ENCODE results near the gene PRKCA. TPM values are rescaled to one million over a fixed set of nuclear protein-coding genes. Genes with fewer than 3 reads are reported as not detected.
A peak's percentile ranks its signal among the peaks of the same experiment; 100 is the strongest.
"Not testable (repeated sequence)": the region's sequence is repeated elsewhere in the genome, so short reads cannot be mapped to it uniquely, and the experiment has no call there.

Gene PRKCA
- total RNA-seq, 2 experiments from 2014 or later, result 63.1 to 68.9 TPM

GRCh38 chr17:66317629-66318028 is 15.2 kb downstream of the PRKCA start:
- Mint-ChIP-seq H3K27me3 (no peaks in the 10 kb centered on the region), H3K9me3 (ENCODE audit: low read depth) (peaks cover 7% of the 10 kb centered on the region), H3K36me3 (peaks cover 48% of the 10 kb centered on the region), H3K27ac (no peak overlapping the region), H3K4me3 (no peak overlapping the region), H3K4me1 (peaks cover 23% of the 10 kb centered on the region)
- ATAC-seq (no peak), DNase-seq (no peak)
- CTCF ChIA-PET, result interaction anchor here (0.7 to 1.6 kb wide), 3 partner anchors 16 to 80 kb away, joined by 3 read pairs; no protein-coding TSS in a partner anchor

- ATAC-seq, result no peak
- Mint-ChIP-seq H3K36me3 (peaks cover 59% of the 10 kb centered on the region), H3K4me3 (no peak overlapping the region), H3K27me3 (no peaks in the 10 kb centered on the region), H3K27ac (no peak overlapping the region), H3K4me1 (peaks cover 13% of the 10 kb centered on the region), H3K9me3 (ENCODE audit: low read depth) (peaks cover 9% of the 10 kb centered on the region)
- no peak for DNase-seq
- CTCF ChIA-PET, result interaction anchor here (1.6 kb wide), 1 partner anchor 18 kb away, joined by 3 read pairs; no protein-coding TSS in a partner anchor
Measured at GRCh38 chr17:66319226-66319625, 16.8 kb downstream of the PRKCA start.

DNA sequence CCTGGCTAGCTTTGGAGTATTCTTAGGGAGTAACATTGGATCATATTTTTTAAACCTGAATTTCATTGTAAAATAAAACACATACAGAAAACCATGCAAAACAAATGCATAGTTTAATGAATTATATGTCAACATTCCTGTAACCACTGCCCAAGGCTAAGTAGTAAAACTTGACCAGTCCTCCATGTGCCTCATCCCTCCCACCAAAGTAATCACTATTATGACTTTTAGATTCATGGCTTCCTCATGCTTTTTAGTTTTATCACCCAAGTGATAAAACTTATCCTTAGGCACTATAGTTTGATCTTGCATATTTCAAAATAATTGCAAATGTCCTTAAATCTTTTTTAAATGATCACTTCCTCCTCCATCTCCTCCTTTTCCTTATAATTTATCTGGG is 20.4 kb downstream of the PRKCA start:
- Mint-ChIP-seq H3K27me3 (no peaks in the 10 kb centered on the region), H3K9me3 (ENCODE audit: low read depth) (peaks cover 9% of the 10 kb centered on the region), H3K36me3 (peaks cover 47% of the 10 kb centered on the region), H3K4me1 (peaks cover 10% of the 10 kb centered on the region), H3K4me3 (no peak overlapping the region), H3K27ac (no peak overlapping the region)
- ATAC-seq, result no peak
- CTCF ChIA-PET, result interaction anchor here (0.8 kb wide), 1 partner anchor 17 kb away, joined by 3 read pairs; no protein-coding TSS in a partner anchor
- DNase-seq, result no peak

GRCh38 chr17:66324381-66325004 is 22.1 kb downstream of the PRKCA start:
- H3K27ac Mint-ChIP-seq; DNase-seq; CTCF ChIA-PET; H3K9me3 Mint-ChIP-seq (ENCODE audit: low read depth); ATAC-seq; H3K27me3 Mint-ChIP-seq; H3K4me3 Mint-ChIP-seq: not testable (repeated sequence)
- Mint-ChIP-seq H3K4me1 (peaks cover 27% of the 10 kb centered on the region), H3K36me3 (peaks cover 45% of the 10 kb centered on the region)

- H3K27me3 Mint-ChIP-seq, result no peaks in the 10 kb centered on the region
Measured at GRCh38 chr17:66326476-66327047, 24.1 kb downstream of the PRKCA start.

GRCh38 chr17:66330646-66331037 is 28.2 kb downstream of the PRKCA start:
- Mint-ChIP-seq H3K36me3 (peaks cover 25% of the 10 kb centered on the region), H3K27ac (peak overlapping the region; percentile 86), H3K27me3 (no peaks in the 10 kb centered on the region), H3K4me1 (peaks cover 46% of the 10 kb centered on the region), H3K9me3 (ENCODE audit: low read depth) (no peaks in the 10 kb centered on the region), H3K4me3 (peak overlapping the region; percentile 51)
- CTCF ChIA-PET, result interaction anchor here (1.6 to 2.1 kb wide), 2 partner anchors 10 to 27 kb away, joined by 4 to 5 read pairs; no protein-coding TSS in a partner anchor
- DNase-seq (no peak), ATAC-seq (no peak)

More at GRCh38 chr17:66326476-66327047, 24.1 kb downstream of the PRKCA start:
- DNase-seq (no peak), ATAC-seq (no peak)
- Mint-ChIP-seq H3K9me3 (ENCODE audit: low read depth) (peaks cover 6% of the 10 kb centered on the region), H3K4me3 (no peak overlapping the region), H3K27ac (no peak overlapping the region), H3K36me3 (peaks cover 39% of the 10 kb centered on the region), H3K4me1 (peaks cover 39% of the 10 kb centered on the region)
- CTCF ChIA-PET, result no interaction called here

DNA sequence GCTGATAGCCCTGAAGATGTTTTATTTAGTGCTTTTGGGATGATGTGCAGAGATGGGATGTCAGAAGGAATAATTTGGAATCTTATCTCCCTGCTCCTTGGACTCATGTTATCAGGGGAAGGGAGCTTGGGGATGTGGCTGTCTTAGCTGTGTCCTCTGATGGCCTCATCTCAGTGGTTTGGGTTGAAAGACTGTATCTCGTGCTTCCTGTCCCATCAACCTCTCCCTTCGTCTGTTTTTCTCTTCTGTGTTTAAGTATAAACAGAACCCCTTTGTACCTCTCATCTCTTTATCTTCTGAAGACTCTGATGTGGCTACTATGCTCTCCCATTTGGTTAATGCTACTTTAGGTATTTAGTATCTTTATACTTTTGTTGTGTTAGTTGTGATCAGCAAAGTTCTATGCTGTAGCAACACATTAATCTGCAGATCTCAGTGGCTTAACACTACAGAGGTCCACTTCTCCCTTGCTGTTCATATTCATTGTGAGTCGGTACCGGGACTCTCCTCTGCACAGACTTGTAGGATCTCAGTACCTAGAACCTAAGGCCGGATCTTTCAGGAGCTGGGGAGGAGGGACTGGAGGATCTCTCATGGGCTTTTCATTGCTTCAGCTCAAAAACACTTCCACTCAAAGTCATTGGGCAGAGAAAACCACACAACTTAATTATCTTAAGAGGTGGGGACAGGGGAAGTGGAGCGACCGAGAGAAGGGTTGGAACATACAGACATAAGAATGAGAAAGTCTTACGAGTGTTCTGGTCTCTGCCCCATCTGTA is 28.8 kb downstream of the PRKCA start:
- Mint-ChIP-seq H3K4me1 (peaks cover 48% of the 10 kb centered on the region), H3K9me3 (ENCODE audit: low read depth) (no peaks in the 10 kb centered on the region), H3K4me3 (peak overlapping the region; percentile 51), H3K36me3 (peaks cover 30% of the 10 kb centered on the region), H3K27ac (peak overlapping the region; percentile 86), H3K27me3 (no peaks in the 10 kb centered on the region)
- peak; percentile 78 for ATAC-seq
- no peak for DNase-seq
- CTCF ChIA-PET, result interaction anchor here (0.6 to 2.4 kb wide), 4 partner anchors 11 to 1773 kb away, joined by 3 to 5 read pairs (median 4); no protein-coding TSS in a partner anchor

DNA sequence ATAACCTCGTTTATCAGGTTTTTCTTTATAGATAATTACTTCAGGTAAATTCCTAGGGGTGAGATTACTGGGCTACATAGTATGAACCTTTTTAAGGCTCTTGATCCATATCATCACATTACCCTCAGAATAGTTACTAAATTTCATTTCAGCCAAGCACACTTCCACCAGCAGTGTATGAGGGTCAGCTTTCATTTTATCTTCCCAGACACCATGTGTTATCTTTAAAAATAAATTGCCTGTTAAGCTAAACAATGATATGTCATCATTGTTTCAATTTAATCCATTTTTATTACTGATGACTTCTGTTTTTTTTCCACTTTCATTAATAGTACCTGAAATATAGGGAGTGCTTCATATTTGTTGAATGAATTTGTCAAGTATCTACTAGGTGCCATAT is 33.4 kb downstream of the PRKCA start:
- peaks cover 34% of the 10 kb centered on the region for H3K36me3 Mint-ChIP-seq
- ATAC-seq, result no peak
- H3K4me3 Mint-ChIP-seq, result no peak overlapping the region
- no peaks in the 10 kb centered on the region for H3K27me3 Mint-ChIP-seq
- H3K4me1 Mint-ChIP-seq, result peaks cover 48% of the 10 kb centered on the region
- H3K9me3 Mint-ChIP-seq (ENCODE audit: low read depth), result no peaks in the 10 kb centered on the region
- no peak for DNase-seq
- no peak overlapping the region for H3K27ac Mint-ChIP-seq
- CTCF ChIA-PET, result no interaction called here

- Mint-ChIP-seq H3K27ac (no peak overlapping the region), H3K4me1 (peaks cover 40% of the 10 kb centered on the region), H3K27me3 (no peaks in the 10 kb centered on the region), H3K4me3 (no peak overlapping the region), H3K9me3 (ENCODE audit: low read depth) (no peaks in the 10 kb centered on the region), H3K36me3 (peaks cover 35% of the 10 kb centered on the region)
- CTCF ChIA-PET, result no interaction called here
- no peak for DNase-seq
- ATAC-seq, result no peak
Measured at GRCh38 chr17:66337268-66337667, 34.9 kb downstream of the PRKCA start.

DNA sequence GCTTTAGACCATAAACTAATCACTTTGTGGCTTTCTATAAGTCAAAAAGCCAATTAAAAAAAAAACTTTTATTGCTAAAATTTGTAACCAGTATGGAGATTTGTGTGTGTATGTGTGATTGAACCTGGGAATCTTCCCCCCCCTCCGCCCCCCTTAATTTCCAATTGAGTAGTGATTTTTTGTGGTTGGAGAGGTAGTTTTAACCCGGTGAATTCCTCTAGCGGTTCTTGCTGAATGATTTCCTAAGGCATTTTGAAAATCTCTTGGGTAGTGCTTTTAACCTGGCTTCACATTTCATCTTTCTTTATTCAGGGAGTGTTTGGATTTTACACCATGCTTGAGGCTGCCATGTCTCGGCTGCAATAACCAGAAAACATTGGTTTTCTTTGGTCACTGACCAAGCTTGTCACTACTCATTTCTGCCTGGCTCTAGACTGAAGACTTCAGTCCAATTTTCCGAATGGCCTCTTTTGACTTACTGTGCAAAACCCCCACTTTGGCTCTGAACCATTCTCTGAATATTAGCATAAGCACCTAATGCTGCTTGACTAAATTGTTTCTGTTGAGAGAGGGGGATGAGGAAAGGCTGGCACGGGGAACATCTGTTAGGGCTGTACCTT is 35.6 kb downstream of the PRKCA start:
- H3K9me3 Mint-ChIP-seq (ENCODE audit: low read depth), result no peaks in the 10 kb centered on the region
- peaks cover 38% of the 10 kb centered on the region for H3K4me1 Mint-ChIP-seq
- H3K4me3 Mint-ChIP-seq, result no peak overlapping the region
- peaks cover 35% of the 10 kb centered on the region for H3K36me3 Mint-ChIP-seq
- no peaks in the 10 kb centered on the region for H3K27me3 Mint-ChIP-seq
- H3K27ac Mint-ChIP-seq, result no peak overlapping the region
- DNase-seq (no peak), ATAC-seq (no peak)
- CTCF ChIA-PET, result no interaction called here

DNA sequence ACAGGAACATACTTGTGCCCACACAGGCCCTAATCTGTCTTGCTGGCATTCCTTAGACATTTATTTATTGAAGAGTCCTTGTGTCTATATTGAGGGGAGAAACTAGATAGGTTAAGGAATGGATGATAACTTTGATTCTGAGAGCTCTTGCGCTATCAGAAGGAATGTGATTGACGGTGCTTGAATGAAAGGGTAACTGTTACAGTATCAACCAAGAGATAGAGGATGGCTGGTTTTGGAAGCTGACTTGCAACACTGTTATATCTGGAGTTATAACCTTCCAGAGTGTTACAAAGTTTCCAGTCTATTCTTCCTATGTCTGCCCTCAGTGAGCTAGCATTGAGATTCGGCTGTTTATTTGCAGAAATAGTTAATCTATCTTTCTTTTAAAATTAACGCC is 36.5 kb downstream of the PRKCA start:
- Mint-ChIP-seq H3K4me3 (no peak overlapping the region), H3K27me3 (no peaks in the 10 kb centered on the region), H3K27ac (no peak overlapping the region), H3K4me1 (peaks cover 41% of the 10 kb centered on the region), H3K36me3 (peaks cover 41% of the 10 kb centered on the region), H3K9me3 (ENCODE audit: low read depth) (no peaks in the 10 kb centered on the region)
- CTCF ChIA-PET, result interaction anchor here (1.2 kb wide), 1 partner anchor 40 kb away, joined by 3 read pairs; no protein-coding TSS in a partner anchor
- ATAC-seq (no peak), DNase-seq (no peak)

GRCh38 chr17:66339561-66339960 is 37.1 kb downstream of the PRKCA start:
- CTCF ChIA-PET, result interaction anchor here (0.7 to 1.2 kb wide), 3 partner anchors 17 to 113 kb away, joined by 3 read pairs; no protein-coding TSS in a partner anchor

GRCh38 chr17:66340720-66341119 is 38.3 kb downstream of the PRKCA start:
- H3K9me3 Mint-ChIP-seq (ENCODE audit: low read depth), result no peaks in the 10 kb centered on the region
- DNase-seq (no peak), ATAC-seq (no peak)
- no peak overlapping the region for H3K27ac Mint-ChIP-seq
- peaks cover 29% of the 10 kb centered on the region for H3K36me3 Mint-ChIP-seq
- no peak overlapping the region for H3K4me3 Mint-ChIP-seq
- H3K27me3 Mint-ChIP-seq, result no peaks in the 10 kb centered on the region
- CTCF ChIA-PET, result no interaction called here
- peaks cover 35% of the 10 kb centered on the region for H3K4me1 Mint-ChIP-seq

More at GRCh38 chr17:66339561-66339960, 37.1 kb downstream of the PRKCA start:
- Mint-ChIP-seq H3K4me3 (no peak overlapping the region), H3K9me3 (ENCODE audit: low read depth) (no peaks in the 10 kb centered on the region), H3K4me1 (peaks cover 38% of the 10 kb centered on the region), H3K27me3 (no peaks in the 10 kb centered on the region), H3K36me3 (peaks cover 37% of the 10 kb centered on the region), H3K27ac (no peak overlapping the region)
- ATAC-seq (no peak), DNase-seq (no peak)

All from activated CD8-positive, alpha-beta memory T cell treated with anti-CD3 and anti-CD28 coated beads, Interleukin-2, amount 10 ng/mL, durations not matched to agents 7 days and 5 days (primary cell).